ENCODE measurements around the gene GPC5. TPM values are rescaled to one million over a fixed set of nuclear protein-coding genes. Genes with fewer than 3 reads are reported as not detected.
A peak's percentile ranks its signal among the peaks of the same experiment; 100 is the strongest.

GPC5 gene
- total RNA-seq, 1 experiment from 2014 or later, result 0.15 TPM

DNA sequence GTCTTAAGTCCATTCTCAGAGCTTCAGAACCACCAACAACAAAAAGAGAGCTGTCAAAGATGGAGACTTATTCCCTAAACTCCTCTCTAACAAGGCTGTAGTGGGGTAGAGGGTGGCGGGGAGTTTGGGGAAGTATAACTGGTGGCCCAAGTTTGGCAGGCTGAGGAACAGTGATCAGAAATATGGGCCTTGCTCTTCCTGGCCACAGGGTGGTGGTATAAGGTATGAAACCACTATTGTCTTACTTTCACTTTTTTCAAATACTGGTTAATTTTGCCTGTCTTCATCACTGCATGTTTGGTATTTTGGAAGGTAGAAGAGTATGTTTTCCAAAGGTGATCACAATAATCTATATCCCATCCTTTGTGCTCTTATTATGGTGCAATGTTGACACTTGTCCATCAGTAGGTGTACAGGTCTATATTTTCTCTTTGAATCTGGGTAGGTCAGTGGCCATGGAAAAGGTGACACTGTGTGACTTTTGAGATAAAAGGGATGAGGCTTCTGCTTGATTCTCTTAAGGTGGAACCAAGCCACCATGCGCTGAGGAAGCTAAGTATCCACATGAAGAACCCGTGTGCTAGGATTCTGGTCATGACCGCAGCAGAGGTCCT, 23.2 kb upstream of the GPC5 start:
- Mint-ChIP-seq H3K9me3 (no peaks in the 10 kb centered on the region), H3K27me3 (ENCODE audit: low read depth) (no peaks in the 10 kb centered on the region; the same call in 1 of the 2 replicates), H3K4me3 (no peak overlapping the region), H3K4me1 (peaks cover 4 to 5% of the 10 kb centered on the region in 2 experiments; a peak in 2 of 4 replicates), H3K36me3 (ENCODE audit: insufficient read depth in 1 of 3, low read depth in 3 of 3) (no peaks in the 10 kb centered on the region), H3K27ac (no peak overlapping the region)
- H3K18ac ChIP-seq (ENCODE audit: insufficient read length, low read depth, low read length), result no peak overlapping the region
- no peak overlapping the region for H3K56ac ChIP-seq (ENCODE audit: insufficient read length, low read depth, low read length)
- no peak overlapping the region for H3K4me2 ChIP-seq (ENCODE audit: insufficient read depth, insufficient read length, low read length)
- no peak overlapping the region for H3K14ac ChIP-seq (ENCODE audit: insufficient read depth, low read length)
- WGBS (ENCODE audit: extremely low coverage, insufficient read length, low lambda C conversion rate), result no CpG with 5 or more reads among the region's 4 CpGs
- no peak overlapping the region for H3T11ph ChIP-seq (ENCODE audit: low read length)
- H3K27me3 ChIP-seq (ENCODE audit: insufficient read depth, low read length), result no peaks in the 10 kb centered on the region
- no peak overlapping the region for H2BK120ac ChIP-seq (ENCODE audit: low read depth, low read length, poor library complexity, severe bottlenecking)
- H2AFZ ChIP-seq (ENCODE audit: low read length), result no peak overlapping the region
- H3K23ac ChIP-seq (ENCODE audit: insufficient read length, low read depth, low read length), result no peak overlapping the region
- no peaks in the 10 kb centered on the region for H3K79me2 ChIP-seq (ENCODE audit: insufficient read depth, low read length)
- H2AK5ac ChIP-seq (ENCODE audit: insufficient read length, low read length), result no peak overlapping the region
- DNase-seq, result no peak
- H4K91ac ChIP-seq (ENCODE audit: insufficient read length, low read depth, low read length), result no peak overlapping the region
- TF ChIP-seq, protein P1, sequence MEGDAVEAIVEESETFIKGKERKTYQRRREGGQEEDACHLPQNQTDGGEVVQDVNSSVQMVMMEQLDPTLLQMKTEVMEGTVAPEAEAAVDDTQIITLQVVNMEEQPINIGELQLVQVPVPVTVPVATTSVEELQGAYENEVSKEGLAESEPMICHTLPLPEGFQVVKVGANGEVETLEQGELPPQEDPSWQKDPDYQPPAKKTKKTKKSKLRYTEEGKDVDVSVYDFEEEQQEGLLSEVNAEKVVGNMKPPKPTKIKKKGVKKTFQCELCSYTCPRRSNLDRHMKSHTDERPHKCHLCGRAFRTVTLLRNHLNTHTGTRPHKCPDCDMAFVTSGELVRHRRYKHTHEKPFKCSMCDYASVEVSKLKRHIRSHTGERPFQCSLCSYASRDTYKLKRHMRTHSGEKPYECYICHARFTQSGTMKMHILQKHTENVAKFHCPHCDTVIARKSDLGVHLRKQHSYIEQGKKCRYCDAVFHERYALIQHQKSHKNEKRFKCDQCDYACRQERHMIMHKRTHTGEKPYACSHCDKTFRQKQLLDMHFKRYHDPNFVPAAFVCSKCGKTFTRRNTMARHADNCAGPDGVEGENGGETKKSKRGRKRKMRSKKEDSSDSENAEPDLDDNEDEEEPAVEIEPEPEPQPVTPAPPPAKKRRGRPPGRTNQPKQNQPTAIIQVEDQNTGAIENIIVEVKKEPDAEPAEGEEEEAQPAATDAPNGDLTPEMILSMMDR (conservative IDR thresholded peaks at IDR 0.05), result peak; percentile 67
- H3K23me2 ChIP-seq (ENCODE audit: insufficient read length, low read depth, low read length, poor library complexity, severe bottlenecking), result no peaks in the 10 kb centered on the region
- H2BK5ac ChIP-seq (ENCODE audit: insufficient read length, low read length), result no peak overlapping the region
- no peaks in the 10 kb centered on the region for H3K9me3 ChIP-seq (ENCODE audit: control insufficient read depth, low read depth, low read length)
- no peak overlapping the region for H4K8ac ChIP-seq (replicated peaks; ENCODE audit: insufficient read length, low read depth, low read length)
- H3K4me1 ChIP-seq (ENCODE audit: insufficient read depth, low read length), result no peaks in the 10 kb centered on the region
- H2BK20ac ChIP-seq (ENCODE audit: low read depth, low read length, poor library complexity, severe bottlenecking), result no peak overlapping the region
- H2BK15ac ChIP-seq (ENCODE audit: low read depth, low read length), result no peak overlapping the region
- H4K5ac ChIP-seq (ENCODE audit: insufficient read length, low read depth, low read length), result no peak overlapping the region
- H3K27ac ChIP-seq (ENCODE audit: insufficient read length, low read depth, low read length), result no peak overlapping the region
- H3K4ac ChIP-seq (ENCODE audit: low read depth, low read length), result no peak overlapping the region
- H4K20me1 ChIP-seq (ENCODE audit: control insufficient read depth, insufficient read depth, insufficient read length), result no peaks in the 10 kb centered on the region
- H3K79me1 ChIP-seq (ENCODE audit: insufficient read depth, low read depth, low read length, poor library complexity, severe bottlenecking), result no peaks in the 10 kb centered on the region
- no peak overlapping the region for H3K9ac ChIP-seq (ENCODE audit: extremely low read depth, insufficient read length, low read length)
- no peak overlapping the region for H2BK12ac ChIP-seq (ENCODE audit: insufficient read length, low read depth, low read length)

All from H9 (cell line).